Activated CD4-positive, alpha-beta T cell treated with anti-CD3 and anti-CD28 coated beads, Interleukin-2, Interleukin-4, amounts not matched to agents 100 ng/mL and 50 ng/mL, durations not matched to agents 16 hours and 8 hours (primary cell): ENCODE results near the gene DUSP3.

Experiments used
- DNase-seq: peaks from one replicate; pipeline ENCODE4 v3.0.0-alpha.2; 2020; ENCODE audit warnings: low spot score

The DUSP3 gene

DNA sequence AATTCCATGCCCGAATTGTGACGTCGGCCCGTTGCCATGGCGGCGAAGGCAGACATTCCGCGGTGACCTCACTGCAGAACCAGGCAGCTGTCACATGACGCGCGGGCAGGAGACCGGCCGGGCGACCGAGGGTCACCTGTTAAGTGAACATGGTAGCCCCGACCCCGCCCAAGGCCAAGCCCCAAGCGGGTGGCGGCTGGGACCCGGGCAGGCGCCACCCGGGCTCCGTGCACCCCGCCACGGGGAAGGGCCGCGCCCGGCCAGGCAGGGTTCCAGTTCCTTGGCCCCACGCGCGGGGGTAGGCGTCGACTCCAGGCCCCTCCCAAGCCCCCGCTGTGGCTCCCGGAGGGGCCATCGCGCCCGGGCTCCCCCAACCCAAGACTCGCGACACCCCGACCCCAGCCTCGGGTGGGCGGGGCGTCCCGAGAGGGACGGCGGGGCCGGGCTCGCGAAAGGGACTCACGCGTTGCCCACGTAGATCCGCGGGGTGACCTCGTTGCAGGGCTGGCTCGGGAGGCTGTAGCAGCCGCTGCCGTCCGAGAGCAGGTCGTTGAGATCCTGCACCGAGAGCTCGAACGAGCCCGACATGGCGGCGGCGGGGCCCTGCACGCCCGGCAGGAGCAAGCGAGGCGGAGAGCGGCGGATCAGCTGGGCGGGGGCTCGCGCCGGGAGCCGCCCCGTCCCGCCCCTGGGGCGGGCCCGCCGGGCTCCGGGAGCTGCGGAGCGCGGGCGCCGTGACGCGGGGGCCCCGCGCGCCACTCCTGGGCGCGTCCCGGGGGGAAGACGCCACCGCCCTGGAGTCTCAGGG is at the start of gene DUSP3:
TSS of gene DUSP3 (minus strand) at position 641 of the 808 bp plus-strand sequence. CDS start at position 588, 53 bp downstream.
- peak; percentile 67 for DNase-seq

GRCh38 chr17:43827596-43827995 is 48.8 kb upstream of the DUSP3 start:
- DNase-seq: no peak

GRCh38 chr17:43826206-43826605 is 47.4 kb upstream of the DUSP3 start:
- no peak for DNase-seq

- DNase-seq: no peak
Measured at GRCh38 chr17:43825567-43825966, 46.8 kb upstream of the DUSP3 start.

GRCh38 chr17:43823350-43824084 is 44.7 kb upstream of the DUSP3 start:
- DNase-seq: no peak

DNA sequence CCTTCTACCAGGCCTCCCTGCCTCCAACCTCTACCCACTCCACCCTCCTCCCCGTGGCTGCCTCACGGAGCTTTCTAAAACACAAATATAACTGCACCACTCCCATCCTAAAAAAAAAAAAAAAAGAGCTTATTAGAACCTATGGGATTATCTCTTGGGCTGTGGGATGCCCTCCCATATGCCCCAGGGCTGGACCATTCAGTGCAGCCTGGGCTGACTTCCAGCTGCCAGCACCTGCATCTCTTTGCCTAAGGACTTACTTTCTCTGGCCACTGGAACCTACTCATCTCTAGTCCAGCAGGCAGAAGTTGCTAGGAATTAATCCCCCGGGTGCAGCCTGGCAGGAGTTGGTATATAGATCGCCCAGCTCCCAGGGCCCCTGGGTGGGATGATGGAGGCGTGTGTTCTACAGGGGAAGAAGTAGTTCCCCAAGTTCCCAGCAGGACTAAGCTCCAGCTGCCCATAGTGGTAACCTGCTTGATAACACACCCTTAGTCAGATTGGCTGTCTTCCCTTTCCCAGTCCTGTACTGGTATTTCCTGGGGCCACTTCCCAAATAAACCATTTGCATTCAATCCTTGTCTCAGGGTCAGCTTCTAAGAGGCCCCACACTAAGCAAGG is 43.9 kb upstream of the DUSP3 start:
- no peak for DNase-seq

DNA sequence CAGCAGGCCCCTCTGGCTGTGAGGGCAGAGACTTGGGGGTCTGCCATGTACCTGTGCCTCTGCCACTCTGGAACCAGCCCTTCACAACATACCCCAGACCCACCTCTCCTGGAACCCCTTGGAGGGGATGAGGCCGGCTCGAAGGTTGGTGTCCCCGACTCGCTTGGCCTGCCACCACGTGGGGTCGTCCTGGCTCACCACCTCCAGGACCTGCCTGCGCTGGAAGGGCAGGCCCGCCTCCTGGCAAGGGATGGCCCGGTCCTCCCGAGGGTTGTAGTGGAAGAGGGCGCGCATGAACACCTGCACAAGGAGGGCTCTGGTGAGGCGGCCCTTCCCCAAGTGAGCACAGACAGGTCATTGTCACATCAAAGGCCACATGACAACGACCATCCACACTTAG is 42.0 kb upstream of the DUSP3 start:
- DNase-seq: no peak

- DNase-seq: no peak
Measured at GRCh38 chr17:43818966-43819365, 40.2 kb upstream of the DUSP3 start.

GRCh38 chr17:43817826-43818225 is 39.0 kb upstream of the DUSP3 start:
- DNase-seq: no peak

- DNase-seq: no peak
Measured at GRCh38 chr17:43816336-43817320, 37.9 kb upstream of the DUSP3 start.

DNA sequence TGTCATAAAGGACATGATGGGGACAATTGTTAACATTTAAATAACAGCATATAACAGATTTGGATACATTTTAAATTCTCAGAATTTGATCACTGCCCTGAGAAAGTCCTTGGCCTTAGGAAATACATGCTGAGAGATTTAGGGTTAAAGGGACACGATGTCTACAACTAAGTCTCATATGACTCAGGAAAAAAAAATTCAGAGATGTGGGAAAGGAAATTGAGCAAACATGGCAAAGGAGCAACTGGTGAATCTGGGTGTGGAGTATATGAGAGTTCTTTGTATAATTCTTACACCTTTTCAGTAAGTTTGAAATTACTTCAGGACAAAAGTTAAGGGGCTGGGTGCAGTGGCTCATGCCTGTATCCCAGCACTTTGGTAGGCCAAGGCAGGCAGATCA is 35.9 kb upstream of the DUSP3 start:
- no peak for DNase-seq

- no peak for DNase-seq
Measured at GRCh38 chr17:43814026-43814425, 35.2 kb upstream of the DUSP3 start.

GRCh38 chr17:43813386-43813785 is 34.6 kb upstream of the DUSP3 start:
- DNase-seq: no peak

- no peak for DNase-seq
Measured at GRCh38 chr17:43812396-43813265, 33.9 kb upstream of the DUSP3 start.

- no peak for DNase-seq
Measured at GRCh38 chr17:43810823-43811222, 32.0 kb upstream of the DUSP3 start.

DNA sequence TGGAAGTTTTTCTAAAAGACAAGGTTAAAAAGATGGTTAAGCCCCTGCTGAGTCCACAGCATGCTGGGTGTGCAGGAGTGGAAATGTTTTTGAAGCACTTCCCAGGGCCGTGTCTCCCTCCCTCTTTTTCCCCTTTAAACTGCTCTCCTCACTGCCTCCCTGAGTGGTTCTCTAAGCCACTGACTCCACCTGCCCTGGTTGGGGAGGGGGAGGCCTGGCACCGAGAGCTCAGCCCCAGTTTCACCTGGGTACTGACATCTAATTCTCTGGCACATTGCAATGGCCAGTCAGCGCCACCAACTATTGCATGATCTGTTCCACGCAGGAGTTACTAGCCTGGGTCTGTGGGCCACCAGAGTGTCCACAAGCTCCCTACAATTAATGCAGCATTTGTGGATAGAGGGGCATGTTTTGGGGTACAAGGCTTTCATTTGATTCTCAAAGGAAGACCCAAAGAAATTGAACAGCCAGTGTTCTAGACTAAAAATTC is 31.5 kb upstream of the DUSP3 start:
- DNase-seq: no peak

GRCh38 chr17:43809121-43809520 is 30.3 kb upstream of the DUSP3 start:
- DNase-seq: no peak

GRCh38 chr17:43808076-43808475 is 29.3 kb upstream of the DUSP3 start:
- no peak for DNase-seq

DNA sequence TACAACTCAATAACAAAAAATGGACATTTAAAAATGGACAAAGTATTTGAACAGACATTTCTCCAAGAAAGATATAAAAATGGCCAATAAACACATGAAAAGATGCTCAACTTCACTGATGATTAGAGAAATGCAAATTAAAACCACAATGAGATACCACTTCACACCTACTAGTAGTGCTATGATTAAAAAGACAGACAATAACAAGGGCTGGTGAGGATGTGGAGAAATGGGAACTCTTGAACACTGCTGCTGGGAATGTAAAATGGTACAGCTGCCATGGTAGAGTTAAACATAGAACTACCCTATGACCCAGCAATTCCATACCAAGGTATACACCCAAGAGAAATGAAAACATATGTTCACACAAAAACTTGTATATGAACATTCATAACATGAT is 26.3 kb upstream of the DUSP3 start:
- DNase-seq: no peak

DNA sequence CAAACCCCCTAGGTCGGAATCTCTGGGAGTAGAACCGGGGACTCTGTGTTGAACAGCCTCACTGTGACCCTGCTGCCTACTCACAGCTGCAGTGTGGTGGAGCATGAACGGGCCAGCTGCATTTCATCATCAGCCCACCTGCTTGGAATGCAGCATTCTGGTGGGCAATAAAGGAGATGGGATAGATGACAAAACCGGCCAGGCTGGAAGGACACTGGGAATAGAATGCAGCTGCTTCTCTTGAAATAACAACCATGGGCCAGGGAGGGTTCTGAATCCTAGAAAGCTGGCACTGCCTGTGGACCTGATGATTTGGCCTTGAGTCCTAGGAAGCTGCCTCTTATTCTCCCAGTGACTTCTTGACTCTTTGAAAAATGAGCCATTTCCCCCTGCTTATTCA is 25.0 kb upstream of the DUSP3 start:
- DNase-seq: no peak

GRCh38 chr17:43801844-43802243 is 23.1 kb upstream of the DUSP3 start:
- DNase-seq: no peak
